HG03558 (cell line): ENCODE results near the gene NFATC2.

ENCODE experiments used
- ATAC-seq: cut with Tn5 transposase; IDR thresholded peaks from one replicate; pipeline ENCODE4 v1.9.1; 2021; ENCODE audit warnings: moderate number of reproducible peaks; ENCODE audit not compliant: unreplicated experiment; ENCODE audit errors: extremely low read depth

Gene NFATC2

DNA sequence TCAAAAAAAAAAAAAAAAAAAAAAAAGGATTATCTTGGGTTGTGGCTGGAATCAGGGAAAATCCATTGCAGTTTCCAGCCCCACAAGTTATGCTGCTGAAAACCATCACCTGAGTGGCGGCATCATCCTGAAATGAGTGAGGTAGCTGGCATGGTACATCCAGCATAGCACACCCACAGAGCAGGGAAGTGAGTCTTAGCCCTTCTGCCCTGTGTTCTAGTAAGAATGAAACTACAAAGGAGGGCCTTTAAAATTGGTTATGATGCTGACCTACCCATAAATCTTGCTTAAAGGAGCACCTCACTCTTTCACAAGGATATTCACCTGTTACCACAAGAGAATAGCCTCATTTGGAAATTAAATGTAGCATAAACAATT is 119.2 kb downstream of the NFATC2 start:
- ATAC-seq = peak; percentile 60

- ATAC-seq = no peak
These were observed 119.8 kb downstream of the NFATC2 start for GRCh38 chr20:51422514-51423289.

GRCh38 chr20:51420805-51421204 is 121.7 kb downstream of the NFATC2 start:
- ATAC-seq = no peak

GRCh38 chr20:51420111-51420510 is 122.4 kb downstream of the NFATC2 start:
- no peak for ATAC-seq

GRCh38 chr20:51419646-51420045 is 122.9 kb downstream of the NFATC2 start:
- ATAC-seq = no peak

GRCh38 chr20:51419231-51419630 is 123.3 kb downstream of the NFATC2 start:
- no peak for ATAC-seq

DNA sequence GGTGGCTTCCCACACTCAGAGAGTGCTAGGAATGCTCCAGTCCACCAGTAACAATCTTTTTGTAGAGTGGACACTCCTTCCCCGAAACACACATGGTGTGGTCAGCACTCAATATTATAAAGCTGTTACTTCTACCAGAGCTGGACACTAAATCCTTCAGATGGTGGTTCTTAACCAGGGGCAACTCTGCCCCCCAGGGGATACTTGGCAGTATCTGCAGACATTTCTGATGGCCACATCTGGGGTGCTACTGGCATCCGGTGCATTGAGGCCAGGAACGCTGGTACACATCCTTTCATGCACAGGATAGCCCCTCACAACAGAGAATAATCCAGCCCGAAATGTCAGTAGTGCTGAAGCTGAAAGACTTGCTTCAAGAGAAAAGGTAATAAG is 124.4 kb downstream of the NFATC2 start:
- ATAC-seq = no peak

GRCh38 chr20:51417250-51418136 is 125.0 kb downstream of the NFATC2 start:
- ATAC-seq = no peak

- ATAC-seq = no peak
These were observed 125.8 kb downstream of the NFATC2 start for GRCh38 chr20:51416532-51417249.

DNA sequence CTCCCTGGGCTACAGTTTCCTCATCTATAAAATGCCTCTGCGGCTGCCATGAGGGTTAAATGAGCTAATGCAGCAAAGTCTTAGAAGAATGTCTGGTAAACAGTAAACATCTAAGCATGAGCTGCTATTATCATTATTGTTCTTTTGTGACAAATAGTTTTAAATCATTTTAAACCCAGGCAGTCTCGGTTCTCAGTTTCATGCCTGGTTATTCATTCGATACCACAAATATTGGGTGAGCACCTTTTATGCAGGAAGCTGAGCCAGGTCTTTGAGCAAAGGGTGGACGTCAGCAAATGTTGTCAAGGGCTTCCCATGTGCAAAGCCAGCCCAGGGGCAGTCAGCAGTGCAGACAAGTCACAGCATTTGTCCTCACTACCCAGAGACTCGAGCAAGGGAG is 128.7 kb downstream of the NFATC2 start:
- no peak for ATAC-seq

DNA sequence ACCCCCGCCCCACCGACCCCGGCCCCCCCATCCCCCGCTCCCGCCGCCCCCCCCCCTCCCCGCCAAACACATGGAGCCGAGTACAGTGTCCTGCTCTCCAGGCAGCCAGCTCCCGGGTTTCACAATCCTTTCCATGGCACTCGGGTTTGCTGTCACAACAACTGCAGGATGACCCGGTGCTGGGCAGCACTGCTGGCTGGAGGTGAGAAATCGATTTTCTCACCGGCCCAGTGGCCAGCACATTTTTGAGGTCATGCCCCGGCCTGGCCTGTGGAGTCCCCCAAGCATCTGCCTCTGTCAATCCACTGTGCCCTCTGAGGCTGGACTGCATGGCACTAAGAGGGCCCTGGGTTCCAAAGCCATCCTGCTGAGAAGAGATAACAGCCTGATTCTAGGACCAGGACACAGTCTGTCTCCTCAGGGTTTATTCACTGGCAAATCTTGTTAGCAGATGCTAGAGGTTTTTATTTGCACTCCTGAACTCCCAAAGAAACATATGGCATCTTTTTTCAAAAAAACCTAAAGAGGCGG is 129.5 kb downstream of the NFATC2 start:
- no peak for ATAC-seq

GRCh38 chr20:51412333-51412871 is 130.1 kb downstream of the NFATC2 start:
- no peak for ATAC-seq

DNA sequence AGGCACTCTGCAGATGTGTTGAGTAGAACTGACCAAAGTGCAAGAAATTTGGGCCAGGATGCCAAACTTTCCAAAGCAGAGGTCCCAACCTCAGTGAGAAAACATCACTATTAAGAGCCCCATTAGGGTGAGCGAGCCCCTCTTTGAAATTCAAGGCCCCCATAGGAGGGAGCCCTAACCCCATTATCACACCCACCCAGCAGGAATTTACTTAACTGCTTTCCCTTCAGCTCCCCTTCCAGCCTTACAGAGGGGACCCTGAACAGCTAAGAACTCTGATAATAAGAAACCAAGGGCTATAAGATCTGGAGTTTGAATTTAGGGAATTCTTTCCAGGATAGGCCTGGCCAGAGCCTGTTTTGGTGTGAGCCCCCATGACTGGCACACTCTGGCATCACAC is 130.6 kb downstream of the NFATC2 start:
- no peak for ATAC-seq

DNA sequence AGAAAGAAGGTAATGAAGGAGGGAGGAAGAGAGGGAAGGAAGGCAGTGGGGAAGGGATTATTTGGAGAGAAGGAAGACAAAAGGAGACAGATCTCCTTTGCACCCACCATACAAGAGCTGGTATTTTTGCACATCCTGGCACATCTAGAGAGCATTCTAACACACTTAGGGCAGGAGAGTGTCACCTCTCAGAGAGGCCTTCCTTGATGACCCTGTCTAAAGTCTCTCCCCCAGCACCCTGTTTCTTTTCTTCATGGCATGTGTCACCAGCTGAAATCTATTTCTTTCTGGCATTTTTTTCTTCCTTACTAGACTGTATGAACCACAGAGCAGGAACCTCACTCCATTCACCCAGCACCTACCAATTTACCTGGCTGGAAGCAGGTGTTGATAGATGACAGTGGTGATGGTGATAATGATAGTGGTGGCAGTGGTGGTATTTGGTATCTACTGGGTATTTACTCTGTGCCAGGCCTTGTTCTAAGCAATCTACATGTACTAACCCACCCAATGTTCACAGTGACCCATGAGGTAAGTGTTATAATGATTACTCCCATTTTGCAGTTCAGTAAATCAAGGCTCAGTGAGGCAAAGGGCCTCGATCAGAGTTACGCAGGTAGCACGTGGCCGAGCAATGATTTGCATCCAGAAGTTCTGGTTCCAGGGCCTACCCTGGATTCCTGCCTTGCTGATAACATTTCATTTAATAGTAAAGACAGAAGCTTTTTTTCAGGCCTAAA is 131.8 kb downstream of the NFATC2 start:
- ATAC-seq = no peak

GRCh38 chr20:51409192-51409880 is 133.2 kb downstream of the NFATC2 start:
- no peak for ATAC-seq

DNA sequence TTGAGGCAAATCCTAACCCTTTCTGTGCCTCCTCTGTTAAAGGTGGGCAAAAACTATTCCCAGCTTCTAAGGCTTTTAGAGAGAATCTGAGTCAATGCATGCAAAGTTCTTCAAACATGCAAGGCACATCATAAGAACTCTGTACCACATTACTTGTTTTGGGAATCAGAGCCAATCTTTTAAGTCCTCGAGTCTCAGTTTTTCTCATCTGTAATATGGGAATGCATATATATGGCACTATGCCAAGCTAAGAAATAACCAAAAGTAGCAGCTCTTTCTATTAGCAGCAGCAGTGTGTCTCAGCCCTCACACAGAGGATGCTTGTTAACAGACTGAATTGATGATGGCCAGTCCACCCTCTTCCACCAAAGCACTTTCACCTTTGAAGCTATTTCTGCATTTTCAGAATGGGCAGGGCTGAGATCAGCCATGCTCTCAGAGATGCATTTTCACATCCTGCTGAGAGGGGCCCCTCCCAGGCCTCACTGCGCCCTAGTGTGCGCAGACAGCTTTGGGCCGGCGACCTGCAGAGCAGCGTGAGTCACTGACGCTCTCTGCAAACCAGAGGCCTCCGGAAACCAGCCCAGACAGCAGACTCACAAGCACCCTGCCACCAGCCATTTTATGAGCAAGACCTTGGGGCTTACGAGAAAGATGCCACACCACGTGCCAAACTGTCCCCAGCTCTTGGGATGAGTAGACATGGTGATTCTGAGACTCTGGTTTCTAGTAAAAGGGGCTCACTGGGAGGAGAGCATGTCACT is 138.0 kb downstream of the NFATC2 start:
- peak; percentile 71 for ATAC-seq

- no peak for ATAC-seq
These were observed 138.9 kb downstream of the NFATC2 start for GRCh38 chr20:51403466-51404220.

GRCh38 chr20:51402201-51402600 is 140.3 kb downstream of the NFATC2 start:
- ATAC-seq = no peak
